Adrenal gland (tissue), 12 donors: ENCODE data around the gene NUAK1. TPM values are rescaled to one million over a fixed set of nuclear protein-coding genes. Genes with fewer than 3 reads are reported as not detected.

ENCODE experiments used
- DNase-seq, 7 donors: peaks; one replicate each; pipeline ENCODE4 v3.0.0-alpha.2; 2019 to 2020
- H3K27ac ChIP-seq, 5 donors: fragments of 200-600 bp; sonication (generic) in 4 of 5; 1 replicate in 3 of 5; 2 replicates in 2 of 5; pipeline versions ENCODE4 v1.5.1 to v1.8.0; 2016 to 2020; ENCODE audit warnings: mild to moderate bottlenecking in 1 of 5
- H3K27me3 ChIP-seq: fragments of 200-600 bp; 2 replicates; pipeline ENCODE4 v1.8.0; 2021
- H3K36me3 ChIP-seq, 2 donors: fragments of 200-600 bp; replicated peaks in 1 of 2; 1 replicate in 1 of 2; 2 replicates in 1 of 2; pipeline versions ENCODE4 v1.5.1 to v1.8.0; 2018 to 2022
- H3K4me1 ChIP-seq, 2 donors: fragments of 200-600 bp; replicated peaks in 1 of 2; 1 replicate in 1 of 2; 2 replicates in 1 of 2; pipeline versions ENCODE4 v1.5.1 to v1.8.0; 2018 to 2021
- H3K4me3 ChIP-seq, 4 donors: fragments of 200-600 bp; sonication (generic) in 3 of 4; one replicate each; pipeline ENCODE4 v1.5.1; 2016 to 2018
- H3K9me3 ChIP-seq, 3 donors: fragments of 200-600 bp; sonication (generic) in 1 of 3; replicated peaks in 1 of 3; 1 replicate in 2 of 3; 2 replicates in 1 of 3; pipeline versions ENCODE4 v1.5.1 to v1.8.0; 2016 to 2021
- POLR2A ChIP-seq, 2 donors: fragments of 450-650 bp; IDR thresholded peaks; one replicate each; pipeline ENCODE4 v1.6.1; 2017; ENCODE audit warnings: antibody characterized with exemption in 2 of 2, mild to moderate bottlenecking in 2 of 2, moderate library complexity in 1 of 2
- WGBS, 4 donors: extraction: QIAGEN DNeasy Blood & Tissue Kit in 2 of 4; methylation state at CpG; one replicate each; pipeline versions ENCODE4 v1.1.5 to v1.1.7; 2013 to 2017; 5-methylcytosine and 5-hydroxymethylcytosine counted together
- intact Hi-C, 2 donors: fragments of 100-400 bp; cut with DNase I; formaldehyde crosslinking; loops; one replicate each; pipeline versions ENCODE4 v1.14.1 to v1.15.0; 2022 to 2023
- polyA plus RNA-seq, 3 donors: library from polyadenylated mRNA; stranded (reverse); fragments of 200-250 nt in 2 of 3; fragments of 350-450 nt in 1 of 3; fragmentation: Illumina TruSeq in 1 of 3; extraction: RNeasy Lipid Tissue Mini Kit (QIAGEN cat#74804) in 1 of 3; gene quantifications; one replicate each; pipeline ENCODE4 v1.2.3, GENCODE V29; 2013 to 2014
- total RNA-seq, 9 donors: library from RNA; depleted of rRNA in 4 of 9; stranded (reverse); fragments of >200 nt in 4 of 9; fragments of 120-200 nt in 1 of 9; fragmentation: NEBNext Ultra II Directional in 1 of 9; extraction: Animal tissue kit (Norgen Biotek cat#: 25700) in 1 of 9; gene quantifications; one replicate each; pipeline versions ENCODE4 v1.1.0 to v1.2.4, GENCODE V29; 2013 to 2023
- TF ChIP-seq, protein P1 (sequence below), 6 experiments: fragments of 450-650 bp in 4 of 6; fragments of 200-600 bp in 2 of 6; sonication (generic) in 1 of 6; IDR thresholded peaks; 1 replicate in 5 of 6; 2 replicates in 1 of 6; pipeline versions ENCODE4 v1.5.1 to v1.8.0; 2016 to 2021; ENCODE audit warnings: antibody characterized with exemption in 6 of 6, mild to moderate bottlenecking in 2 of 6, moderate library complexity in 1 of 6
- donor health status: healthy with polysubstance abuse.
- donor health status: Bipolar disorder and iron deficiency.
- donor health status: DM: yes; HTN: yes; CAD: no.
- donor health status: DM: no; HTN: no; CAD: no.
- donor health status: DM: no; HTN: no; CAD: no.
- donor health status: DM: yes; HTN: yes; CAD: no.

The NUAK1 gene
- total and polyA plus RNA-seq, 12 donors: 2.4 to 15.1 (median 8.4) TPM

- Histone ChIP-seq H3K9me3 (no peaks in the 10 kb centered on the region), H3K27ac (peak overlapping the region in 1 of 5 donors; percentile 42), H3K36me3 (no peaks in the 10 kb centered on the region), H3K4me3 (no peak overlapping the region), H3K27me3 (no peaks in the 10 kb centered on the region), H3K4me1 (no peaks in the 10 kb centered on the region)
- WGBS, 4 donors: 70 to 82% (median 80%) methylated on average over 3 of the region's 3 CpGs
- TF ChIP-seq, protein P1, sequence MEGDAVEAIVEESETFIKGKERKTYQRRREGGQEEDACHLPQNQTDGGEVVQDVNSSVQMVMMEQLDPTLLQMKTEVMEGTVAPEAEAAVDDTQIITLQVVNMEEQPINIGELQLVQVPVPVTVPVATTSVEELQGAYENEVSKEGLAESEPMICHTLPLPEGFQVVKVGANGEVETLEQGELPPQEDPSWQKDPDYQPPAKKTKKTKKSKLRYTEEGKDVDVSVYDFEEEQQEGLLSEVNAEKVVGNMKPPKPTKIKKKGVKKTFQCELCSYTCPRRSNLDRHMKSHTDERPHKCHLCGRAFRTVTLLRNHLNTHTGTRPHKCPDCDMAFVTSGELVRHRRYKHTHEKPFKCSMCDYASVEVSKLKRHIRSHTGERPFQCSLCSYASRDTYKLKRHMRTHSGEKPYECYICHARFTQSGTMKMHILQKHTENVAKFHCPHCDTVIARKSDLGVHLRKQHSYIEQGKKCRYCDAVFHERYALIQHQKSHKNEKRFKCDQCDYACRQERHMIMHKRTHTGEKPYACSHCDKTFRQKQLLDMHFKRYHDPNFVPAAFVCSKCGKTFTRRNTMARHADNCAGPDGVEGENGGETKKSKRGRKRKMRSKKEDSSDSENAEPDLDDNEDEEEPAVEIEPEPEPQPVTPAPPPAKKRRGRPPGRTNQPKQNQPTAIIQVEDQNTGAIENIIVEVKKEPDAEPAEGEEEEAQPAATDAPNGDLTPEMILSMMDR (IDR thresholded peaks at IDR 0.05): no peak
- no peak for TF ChIP-seq POLR2A (IDR thresholded peaks at IDR 0.05)
- no peak for DNase-seq
- intact Hi-C loops: no loop called here
Observed at GRCh38 chr12:106084759-106085158, 54.0 kb downstream of the NUAK1 start.

GRCh38 chr12:106084014-106084671 is 54.6 kb downstream of the NUAK1 start:
- peaks cover 0 to 6% of the 10 kb centered on the region in 2 donors for H3K4me1 ChIP-seq
- no peaks in the 10 kb centered on the region for H3K9me3 ChIP-seq
- H3K36me3 ChIP-seq: no peaks in the 10 kb centered on the region
- no peak for TF ChIP-seq POLR2A (IDR thresholded peaks at IDR 0.05)
- TF ChIP-seq, protein P1 (IDR thresholded peaks at IDR 0.05): no peak
- H3K27me3 ChIP-seq: no peaks in the 10 kb centered on the region
- DNase-seq: no peak
- peak overlapping the region in 1 of 5 donors; percentile 42 for H3K27ac ChIP-seq
- no peak overlapping the region for H3K4me3 ChIP-seq
- 59 to 69% (median 61%) methylated on average over 9 to 10 of the region's 10 CpGs for WGBS, 4 donors
- intact Hi-C loops: no loop called here

GRCh38 chr12:106082216-106083175 is 56.3 kb downstream of the NUAK1 start:
- Histone ChIP-seq H3K4me3 (no peak overlapping the region), H3K27ac (peak overlapping the region in 2 of 5 donors; percentile 44 to 58), H3K27me3 (no peaks in the 10 kb centered on the region), H3K36me3 (no peaks in the 10 kb centered on the region), H3K9me3 (no peaks in the 10 kb centered on the region), H3K4me1 (peaks cover 0 to 15% of the 10 kb centered on the region in 2 donors)
- DNase-seq: peak in 1 of 7 donors; percentile 36
- intact Hi-C loops: no loop called here
- TF ChIP-seq POLR2A (IDR thresholded peaks at IDR 0.05): no peak
- TF ChIP-seq, protein P1 (IDR thresholded peaks at IDR 0.05): no peak
- 84 to 90% (median 85%) methylated on average over 15 of the region's 15 CpGs for WGBS, 4 donors

DNA sequence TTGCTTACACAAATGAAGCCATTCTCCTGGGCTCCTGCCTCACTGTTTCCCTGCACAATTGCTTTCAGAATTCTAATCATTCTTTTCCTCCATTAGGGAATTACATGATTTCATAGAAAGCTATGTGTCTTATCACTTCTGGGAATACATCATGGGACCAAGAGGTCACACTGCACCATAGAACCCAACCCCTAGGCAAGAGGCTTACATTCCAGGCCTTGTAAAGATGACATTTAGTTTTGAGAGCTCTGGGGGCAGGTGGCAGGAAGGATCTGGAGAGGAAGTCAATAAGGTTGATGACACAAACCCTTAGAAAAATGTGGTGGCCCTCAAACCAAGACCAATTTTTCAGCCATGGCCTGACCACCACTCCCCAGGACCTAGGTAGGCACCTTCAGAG is 57.1 kb downstream of the NUAK1 start:
- intact Hi-C loops: no loop called here
- TF ChIP-seq, protein P1 (IDR thresholded peaks at IDR 0.05): no peak
- TF ChIP-seq POLR2A (IDR thresholded peaks at IDR 0.05): no peak
- H3K27ac ChIP-seq: peak overlapping the region in 2 of 5 donors; percentile 44 to 58
- H3K36me3 ChIP-seq: no peaks in the 10 kb centered on the region
- H3K27me3 ChIP-seq: no peaks in the 10 kb centered on the region
- H3K9me3 ChIP-seq: no peaks in the 10 kb centered on the region
- no peak overlapping the region for H3K4me3 ChIP-seq
- peaks cover 0 to 15% of the 10 kb centered on the region in 2 donors for H3K4me1 ChIP-seq
- no peak for DNase-seq
